22Rv1 (cell line): ENCODE results near the gene PGLYRP2.

Experiments
- ZFX ChIP-seq: fragments of 450-650 bp; IDR thresholded peaks from 2 replicates; pipeline ENCODE4 v1.6.1; 2017; ENCODE audit warnings: antibody characterized with exemption, borderline replicate concordance
- TF ChIP-seq, protein P1 (sequence below): fragments of 450-650 bp; IDR thresholded peaks from 2 replicates; pipeline ENCODE4 v1.5.1; 2017; ENCODE audit warnings: mild to moderate bottlenecking

GRCh38 chr19:15424692-15425272 is 54.5 kb downstream of the PGLYRP2 start:
- TF ChIP-seq, protein P1, sequence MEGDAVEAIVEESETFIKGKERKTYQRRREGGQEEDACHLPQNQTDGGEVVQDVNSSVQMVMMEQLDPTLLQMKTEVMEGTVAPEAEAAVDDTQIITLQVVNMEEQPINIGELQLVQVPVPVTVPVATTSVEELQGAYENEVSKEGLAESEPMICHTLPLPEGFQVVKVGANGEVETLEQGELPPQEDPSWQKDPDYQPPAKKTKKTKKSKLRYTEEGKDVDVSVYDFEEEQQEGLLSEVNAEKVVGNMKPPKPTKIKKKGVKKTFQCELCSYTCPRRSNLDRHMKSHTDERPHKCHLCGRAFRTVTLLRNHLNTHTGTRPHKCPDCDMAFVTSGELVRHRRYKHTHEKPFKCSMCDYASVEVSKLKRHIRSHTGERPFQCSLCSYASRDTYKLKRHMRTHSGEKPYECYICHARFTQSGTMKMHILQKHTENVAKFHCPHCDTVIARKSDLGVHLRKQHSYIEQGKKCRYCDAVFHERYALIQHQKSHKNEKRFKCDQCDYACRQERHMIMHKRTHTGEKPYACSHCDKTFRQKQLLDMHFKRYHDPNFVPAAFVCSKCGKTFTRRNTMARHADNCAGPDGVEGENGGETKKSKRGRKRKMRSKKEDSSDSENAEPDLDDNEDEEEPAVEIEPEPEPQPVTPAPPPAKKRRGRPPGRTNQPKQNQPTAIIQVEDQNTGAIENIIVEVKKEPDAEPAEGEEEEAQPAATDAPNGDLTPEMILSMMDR, result no peak
- TF ChIP-seq ZFX, result no peak
